ENCODE measurements around the gene CEBPE.

Gene CEBPE

DNA sequence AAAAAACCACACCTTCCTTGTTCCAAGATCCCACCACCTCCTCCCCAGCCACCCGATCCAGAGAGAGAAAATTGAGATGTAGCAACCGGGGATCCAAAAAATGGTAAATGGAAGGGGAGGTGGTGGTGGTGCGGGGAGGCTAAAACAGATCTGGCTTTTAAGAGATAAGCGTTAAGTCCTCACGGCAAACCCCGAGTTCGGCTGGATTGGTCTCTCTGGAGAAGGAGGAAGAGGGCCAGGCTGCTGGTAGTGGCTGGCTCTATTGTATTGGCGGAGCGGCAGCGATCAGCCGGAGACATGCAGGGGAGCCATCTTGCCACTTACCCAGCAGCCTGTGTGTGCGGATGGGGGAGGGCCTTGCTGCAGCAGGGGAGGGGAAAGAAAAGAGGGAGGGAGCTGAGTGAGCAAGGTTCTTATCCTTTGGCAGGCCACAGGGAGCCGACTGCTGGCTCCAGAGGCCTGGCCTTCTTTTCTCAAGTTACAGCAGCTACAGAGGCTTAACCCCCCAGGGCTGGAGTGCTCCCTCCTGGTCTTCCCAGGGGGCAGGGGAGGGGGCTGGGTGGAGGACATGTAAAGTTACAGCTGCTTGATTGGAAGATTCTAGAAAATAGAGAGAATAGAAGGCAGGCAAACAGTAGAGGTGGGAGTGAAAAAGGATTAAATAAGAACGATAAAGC lies 47.7 kb downstream of the CEBPE start:
- peaks cover 29% of the 10 kb centered on the region for H3K4me1 Mint-ChIP-seq (ENCODE audit: low read depth)
- H3K36me3 Mint-ChIP-seq (ENCODE audit: low read depth), result peaks cover 42% of the 10 kb centered on the region
- H3K27me3 Mint-ChIP-seq (ENCODE audit: low read depth), result no peaks in the 10 kb centered on the region
- H3K9me3 Mint-ChIP-seq, result no peaks in the 10 kb centered on the region
- H3K4me3 Mint-ChIP-seq, result peak overlapping the region; percentile 97
- peak overlapping the region; percentile 85 for H3K27ac Mint-ChIP-seq

DNA sequence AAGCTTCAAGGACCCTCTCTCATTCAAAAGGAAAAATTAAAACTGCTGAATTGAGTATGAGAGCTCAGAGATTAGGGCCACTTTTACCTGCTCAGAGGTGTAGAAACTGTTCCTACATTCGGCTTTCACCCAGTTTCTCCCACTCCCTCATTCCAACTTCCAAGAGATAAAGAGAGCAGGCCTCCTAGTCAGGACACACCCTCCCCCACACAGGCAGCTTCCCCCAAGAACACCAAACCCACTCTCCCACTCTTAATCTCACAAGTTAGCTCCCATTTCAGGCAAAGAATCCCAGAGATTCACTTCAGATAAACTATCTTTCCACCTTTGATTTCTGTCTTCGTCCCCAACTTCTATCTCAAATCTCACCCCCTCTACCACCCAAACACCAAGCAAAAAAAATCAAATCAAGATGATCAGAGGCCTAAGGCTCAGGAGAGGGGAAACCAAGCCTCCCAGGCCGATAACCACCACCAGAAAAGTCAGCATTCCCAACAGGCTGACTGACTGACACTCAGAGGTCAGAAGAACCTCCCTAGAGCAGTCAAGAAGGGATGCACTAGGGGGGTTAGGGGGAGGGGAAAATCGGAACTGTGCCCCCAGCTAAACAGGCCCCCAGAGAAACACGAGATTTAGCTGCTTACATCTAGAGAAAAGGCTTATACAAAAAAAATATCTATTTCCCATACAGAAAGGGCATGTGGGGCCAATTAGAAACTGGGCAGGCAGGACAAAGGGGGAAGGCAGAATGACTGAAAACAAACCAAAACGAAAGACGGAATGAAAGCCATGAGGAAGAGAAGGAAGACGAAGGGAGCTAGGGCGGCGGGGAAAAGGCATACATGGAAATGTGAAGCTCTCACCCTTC lies 48.6 kb downstream of the CEBPE start:
- peak overlapping the region; percentile 85 for H3K27ac Mint-ChIP-seq
- H3K27me3 Mint-ChIP-seq (ENCODE audit: low read depth), result no peaks in the 10 kb centered on the region
- H3K4me1 Mint-ChIP-seq (ENCODE audit: low read depth), result peaks cover 32% of the 10 kb centered on the region
- peaks cover 43% of the 10 kb centered on the region for H3K36me3 Mint-ChIP-seq (ENCODE audit: low read depth)
- H3K9me3 Mint-ChIP-seq, result no peaks in the 10 kb centered on the region
- H3K4me3 Mint-ChIP-seq, result peak overlapping the region; percentile 97

DNA sequence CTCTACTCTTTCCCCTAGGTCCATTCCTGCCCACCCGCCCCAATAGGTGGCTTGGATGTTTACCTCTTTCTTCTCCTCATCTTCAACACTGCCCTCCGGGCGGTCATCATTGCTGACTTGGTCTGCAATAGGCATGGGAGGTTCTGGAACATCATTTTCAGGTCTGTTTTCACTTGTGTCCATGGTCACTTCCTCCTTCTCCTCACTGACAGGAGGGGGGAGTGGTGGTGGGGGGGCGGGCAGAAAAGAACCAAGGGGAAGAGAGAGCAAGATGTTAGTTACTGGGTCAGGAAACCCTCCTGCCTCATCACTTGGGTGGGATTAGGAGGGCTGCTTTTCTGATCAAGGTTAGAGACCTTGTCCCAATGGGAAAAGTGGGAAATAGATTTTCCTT lies 49.6 kb downstream of the CEBPE start:
- Mint-ChIP-seq H3K4me3 (no peak overlapping the region), H3K36me3 (ENCODE audit: low read depth) (peaks cover 41% of the 10 kb centered on the region)

DNA sequence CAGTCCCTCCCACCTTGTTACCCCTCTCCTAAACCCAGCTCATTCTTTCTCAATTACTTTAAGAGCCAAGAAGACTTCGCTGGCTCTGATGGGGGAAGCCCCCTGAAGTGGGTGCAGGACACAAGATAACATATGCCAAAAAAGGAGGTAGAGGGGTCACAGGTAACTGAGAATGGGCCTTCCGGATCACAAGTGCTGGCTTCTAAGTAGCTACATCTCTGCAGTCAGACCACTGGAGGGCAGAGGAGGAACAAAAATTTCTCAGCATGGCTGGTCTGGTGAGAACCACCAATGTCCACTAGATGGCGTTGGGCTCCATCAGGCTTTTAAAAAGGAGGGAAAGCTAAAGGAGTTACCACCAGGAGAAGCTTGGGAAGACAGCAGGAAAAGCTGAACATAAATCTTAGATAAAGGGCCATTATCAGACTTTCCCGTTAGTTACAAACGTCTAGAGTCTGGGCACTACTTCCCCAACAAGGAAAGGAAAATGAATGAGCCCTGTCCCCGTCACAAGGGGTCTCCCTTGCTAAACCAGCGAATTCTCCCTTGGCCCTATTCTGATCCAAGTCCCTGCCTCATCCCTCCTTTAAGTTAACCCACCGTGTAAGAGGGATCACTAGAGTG lies 50.2 kb downstream of the CEBPE start:
- Mint-ChIP-seq H3K36me3 (ENCODE audit: low read depth) (peaks cover 46% of the 10 kb centered on the region), H3K4me1 (ENCODE audit: low read depth) (peaks cover 32% of the 10 kb centered on the region), H3K9me3 (no peaks in the 10 kb centered on the region)

More for the DNA sequence above, 49.6 kb downstream of the CEBPE start:
- H3K27me3 Mint-ChIP-seq (ENCODE audit: low read depth), result no peaks in the 10 kb centered on the region
- H3K9me3 Mint-ChIP-seq, result no peaks in the 10 kb centered on the region
- peak overlapping the region; percentile 49 for H3K27ac Mint-ChIP-seq
- peaks cover 32% of the 10 kb centered on the region for H3K4me1 Mint-ChIP-seq (ENCODE audit: low read depth)

DNA sequence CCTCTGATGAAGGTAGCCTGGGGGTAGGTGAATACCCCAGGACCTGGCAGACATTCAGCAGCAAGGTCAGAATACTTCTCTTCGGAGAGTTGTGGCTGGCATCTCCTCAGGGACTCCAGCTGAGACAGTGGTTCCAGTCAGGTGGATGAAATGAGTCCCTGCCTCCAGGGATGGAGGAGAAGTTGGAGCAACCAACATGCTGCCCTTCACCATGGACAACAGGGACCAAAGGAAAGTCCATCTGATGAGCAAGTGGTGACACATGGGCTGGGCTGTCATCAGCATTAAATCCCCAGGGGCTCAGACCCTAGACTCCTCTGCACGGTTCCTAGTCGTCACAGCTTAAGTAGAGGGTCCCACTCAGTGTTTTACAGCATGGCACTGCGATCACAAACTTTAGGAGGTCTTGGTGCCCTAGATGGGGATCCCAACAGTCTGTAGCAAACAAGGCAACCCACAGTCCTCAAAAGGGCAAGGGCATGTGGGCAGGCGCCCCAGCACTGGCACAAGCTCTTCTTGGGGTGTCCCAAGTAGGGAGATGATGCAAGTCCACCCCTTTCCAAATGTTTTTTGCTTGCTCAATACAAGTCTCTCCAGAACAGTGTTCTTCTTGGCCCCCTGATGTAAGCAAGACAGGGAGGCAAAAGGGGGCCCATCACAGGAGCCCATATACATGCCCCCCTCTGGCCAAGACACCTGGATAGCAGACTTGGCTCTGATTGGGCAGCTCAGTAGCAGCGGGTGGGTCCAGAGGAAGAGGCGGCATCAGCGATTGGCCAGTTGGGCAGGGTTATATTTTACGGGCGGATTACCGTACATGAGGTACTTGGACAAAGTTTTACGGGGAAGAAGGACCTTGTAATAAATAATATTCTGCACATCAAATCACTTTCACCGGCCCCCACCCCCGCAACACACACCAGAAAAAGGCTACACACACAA lies 50.9 kb downstream of the CEBPE start:
- Mint-ChIP-seq H3K36me3 (ENCODE audit: low read depth) (peaks cover 53% of the 10 kb centered on the region), H3K4me3 (no peak overlapping the region)

More for the DNA sequence above, 50.2 kb downstream of the CEBPE start:
- no peaks in the 10 kb centered on the region for H3K27me3 Mint-ChIP-seq (ENCODE audit: low read depth)
- peak overlapping the region; percentile 70 for H3K4me3 Mint-ChIP-seq
- peak overlapping the region; percentile 18 for H3K27ac Mint-ChIP-seq

More for the DNA sequence above, 50.9 kb downstream of the CEBPE start:
- H3K27ac Mint-ChIP-seq, result no peak overlapping the region
- H3K4me1 Mint-ChIP-seq (ENCODE audit: low read depth), result peaks cover 32% of the 10 kb centered on the region
- no peaks in the 10 kb centered on the region for H3K9me3 Mint-ChIP-seq
- H3K27me3 Mint-ChIP-seq (ENCODE audit: low read depth), result no peaks in the 10 kb centered on the region

All from T-helper 1 cell treated with Interleukin-12 subunit alpha and Interleukin-12 subunit beta and Interleukin-4 antibody, amounts not matched to agents 30 μg/mL and 1 μg/mL, for 36 hours (primary cell).